Kidney epithelial cell (primary cell): ENCODE data around the gene CTR9. TPM values are rescaled to one million over a fixed set of nuclear protein-coding genes. Genes with fewer than 3 reads are reported as not detected.

Experiments
- DNase-seq: peaks from one replicate; pipeline ENCODE4 v3.0.0-alpha.2; 2010; ENCODE audit warnings: low read depth
- H3K27me3 ChIP-seq: 2 replicates; pipeline ENCODE4 v1.6.0; 2011; ENCODE audit warnings: low read length; ENCODE audit not compliant: control insufficient read depth, insufficient read depth
- H3K36me3 ChIP-seq: 2 replicates; pipeline ENCODE4 v1.5.1; 2011; ENCODE audit warnings: low read length; ENCODE audit not compliant: control insufficient read depth, insufficient read depth
- H3K4me3 ChIP-seq: 2 replicates; pipeline ENCODE4 v1.5.1; 2011; ENCODE audit warnings: low read depth, mild to moderate bottlenecking, control low read depth, low read length
- total RNA-seq: library from RNA; depleted of rRNA; stranded (reverse); fragments of >200 nt; gene quantifications from 2 replicates; pipeline ENCODE4 v1.2.3, GENCODE V29; 2015
- TF ChIP-seq, protein P1 (sequence below): IDR thresholded peaks from 2 replicates; pipeline ENCODE4 v1.5.1; 2011; ENCODE audit warnings: mild to moderate bottlenecking, moderate library complexity, low read length, control low read depth, inconsistent platforms; ENCODE audit not compliant: insufficient read depth, poor library complexity, severe bottlenecking

Gene CTR9
- total RNA-seq, 1 donor from 2014 or later, result 23.1 TPM

DNA sequence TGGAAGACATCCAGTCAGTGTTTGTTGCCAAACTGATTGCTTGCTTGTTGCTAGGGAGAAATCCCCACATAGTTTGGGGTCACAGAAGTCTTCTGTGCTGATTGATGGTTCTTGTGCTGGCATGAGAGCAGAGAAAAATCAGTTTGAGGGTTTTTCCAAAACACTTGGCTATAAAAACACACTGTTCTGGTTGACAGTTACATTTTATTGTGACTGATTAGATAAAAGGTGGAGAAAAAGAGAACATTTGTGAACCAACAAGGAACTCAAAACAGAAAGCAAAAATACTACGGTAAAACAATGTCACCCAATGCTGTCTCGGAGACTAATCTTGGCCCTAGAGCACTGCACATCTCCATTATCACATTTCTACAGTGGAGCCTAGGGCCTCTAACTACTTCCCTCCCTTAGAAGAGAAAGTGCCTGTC lies 72.1 kb downstream of the CTR9 start:
- Histone ChIP-seq H3K4me3 (no peak overlapping the region), H3K36me3 (no peaks in the 10 kb centered on the region), H3K27me3 (no peaks in the 10 kb centered on the region)
- TF ChIP-seq, protein P1, sequence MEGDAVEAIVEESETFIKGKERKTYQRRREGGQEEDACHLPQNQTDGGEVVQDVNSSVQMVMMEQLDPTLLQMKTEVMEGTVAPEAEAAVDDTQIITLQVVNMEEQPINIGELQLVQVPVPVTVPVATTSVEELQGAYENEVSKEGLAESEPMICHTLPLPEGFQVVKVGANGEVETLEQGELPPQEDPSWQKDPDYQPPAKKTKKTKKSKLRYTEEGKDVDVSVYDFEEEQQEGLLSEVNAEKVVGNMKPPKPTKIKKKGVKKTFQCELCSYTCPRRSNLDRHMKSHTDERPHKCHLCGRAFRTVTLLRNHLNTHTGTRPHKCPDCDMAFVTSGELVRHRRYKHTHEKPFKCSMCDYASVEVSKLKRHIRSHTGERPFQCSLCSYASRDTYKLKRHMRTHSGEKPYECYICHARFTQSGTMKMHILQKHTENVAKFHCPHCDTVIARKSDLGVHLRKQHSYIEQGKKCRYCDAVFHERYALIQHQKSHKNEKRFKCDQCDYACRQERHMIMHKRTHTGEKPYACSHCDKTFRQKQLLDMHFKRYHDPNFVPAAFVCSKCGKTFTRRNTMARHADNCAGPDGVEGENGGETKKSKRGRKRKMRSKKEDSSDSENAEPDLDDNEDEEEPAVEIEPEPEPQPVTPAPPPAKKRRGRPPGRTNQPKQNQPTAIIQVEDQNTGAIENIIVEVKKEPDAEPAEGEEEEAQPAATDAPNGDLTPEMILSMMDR, result no peak
- DNase-seq, result no peak

DNA sequence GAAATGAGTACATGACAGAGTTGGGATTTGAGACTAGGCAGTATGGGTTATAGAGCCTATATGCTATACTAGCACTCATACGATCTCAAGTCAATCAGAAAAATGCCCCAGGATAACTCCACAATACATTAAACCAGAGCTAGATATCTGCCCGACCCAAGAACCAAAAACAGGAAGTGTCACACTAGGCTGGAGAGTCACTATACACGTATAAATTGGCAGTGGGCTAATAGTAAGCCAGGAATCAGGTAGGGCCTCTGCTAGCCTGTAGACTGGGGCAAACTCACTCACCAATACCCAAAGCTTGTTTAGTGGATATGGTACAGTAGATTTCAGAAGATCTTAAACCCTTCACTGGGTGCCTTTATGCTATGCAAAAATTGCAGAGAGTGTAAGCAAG lies 73.8 kb downstream of the CTR9 start:
- no peaks in the 10 kb centered on the region for H3K27me3 ChIP-seq
- DNase-seq, result no peak
- no peaks in the 10 kb centered on the region for H3K36me3 ChIP-seq
- TF ChIP-seq, protein P1, result no peak
- no peak overlapping the region for H3K4me3 ChIP-seq

DNA sequence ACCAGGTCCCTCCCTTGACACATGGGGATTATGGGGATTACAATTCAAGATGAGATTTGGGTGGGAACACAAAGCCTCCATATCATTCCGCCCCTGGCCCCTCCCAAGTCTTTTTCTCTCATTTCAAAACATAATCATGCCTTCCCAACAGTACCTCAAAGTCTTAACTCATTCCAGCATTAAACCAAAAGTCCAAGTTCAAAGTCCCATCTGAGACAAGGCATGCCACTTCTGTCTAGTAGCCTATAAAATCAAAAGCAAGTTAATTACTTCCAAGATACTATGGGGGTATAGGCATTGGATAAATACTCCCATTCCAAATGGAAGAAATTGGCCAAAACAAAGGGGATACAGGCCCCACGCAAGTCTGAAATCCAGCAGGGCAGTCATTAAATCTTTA lies 77.4 kb downstream of the CTR9 start:
- DNase-seq, result no peak
- Histone ChIP-seq H3K27me3 (no peaks in the 10 kb centered on the region), H3K4me3 (no peak overlapping the region), H3K36me3 (no peaks in the 10 kb centered on the region)
- TF ChIP-seq, protein P1, result no peak

DNA sequence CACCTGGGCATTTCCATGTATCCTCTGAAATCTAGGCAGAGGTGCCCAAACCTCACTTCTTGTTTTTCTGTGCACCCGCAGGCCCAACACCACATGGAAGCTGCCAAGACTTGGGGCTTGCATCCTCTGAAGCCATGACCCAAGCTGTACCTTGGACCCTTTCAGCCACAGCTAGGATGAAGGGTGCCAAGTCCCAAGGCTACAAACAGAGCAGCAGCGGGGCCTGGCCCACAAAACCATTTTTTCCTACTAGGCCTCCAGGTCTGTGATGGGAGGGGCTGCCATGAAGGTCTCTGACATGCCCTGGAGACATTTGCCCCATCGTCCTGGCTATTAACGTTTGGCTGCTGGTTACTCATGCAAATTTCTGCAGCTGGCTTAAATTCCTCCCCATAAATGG lies 78.1 kb downstream of the CTR9 start:
- Histone ChIP-seq H3K4me3 (no peak overlapping the region), H3K36me3 (no peaks in the 10 kb centered on the region), H3K27me3 (no peaks in the 10 kb centered on the region)
- no peak for DNase-seq
- TF ChIP-seq, protein P1, result no peak

Other genes with a start within 250 kb of the CTR9 start
- gene RNF141, start 210.1 kb upstream of the CTR9 start, total RNA-seq, result 21.9 and 26.0 TPM in 2 replicates
- gene LYVE1, start 182.6 kb upstream of the CTR9 start, total RNA-seq, result 0.27 TPM in 1 of 2 replicates, not detected in the other
- gene IRAG1, start 57.5 kb upstream of the CTR9 start, total RNA-seq, result 0.21 and 0.54 TPM in 2 replicates
- gene EIF4G2, start 57.7 kb downstream of the CTR9 start, total RNA-seq, result 810 and 813 TPM in 2 replicates
- gene ZBED5, start 106.8 kb downstream of the CTR9 start, total RNA-seq, result 29.0 and 31.0 TPM in 2 replicates